ENCODE results near the gene SLC7A10. TPM values are rescaled to one million over a fixed set of nuclear protein-coding genes. Genes with fewer than 3 reads are reported as not detected.

Gene SLC7A10
- total RNA-seq (2022; extraction: Qiagen RNA extraction; ENCODE audit: low read depth): 0.06 to 0.16 TPM (median 0.11 TPM) in 3 of 5 replicates, not detected in the others

GRCh38 chr19:33225458-33225926 lies at the start of gene SLC7A10:
Gene SLC7A10, minus strand, starts transcription at chr19:33225850. Its CDS starts 147 bp downstream, at chr19:33225703.

GRCh38 chr19:33193865-33194362 lies 31.7 kb downstream of the SLC7A10 start, which contains the start of gene LRP3:
Gene LRP3, plus strand, starts transcription at chr19:33194330. Its CDS starts 456 bp downstream, at chr19:33194786.

Other genes with a start within 250 kb of the SLC7A10 start
- gene RHPN2, start 161.0 kb downstream of the SLC7A10 start, total RNA-seq (2022; extraction: Qiagen RNA extraction; ENCODE audit: low read depth): 49.0 to 70.8 TPM (median 60.2 TPM) in 5 replicates
- gene GPATCH1, start 144.7 kb downstream of the SLC7A10 start, total RNA-seq (2022; extraction: Qiagen RNA extraction; ENCODE audit: low read depth): 14.5 to 17.2 TPM (median 15.1 TPM) in 5 replicates
- gene WDR88, start 93.7 kb downstream of the SLC7A10 start, total RNA-seq (2022; extraction: Qiagen RNA extraction; ENCODE audit: low read depth): 0.09 to 0.23 TPM (median 0.16 TPM) in 3 of 5 replicates, not detected in the others
- gene LRP3, start 31.5 kb downstream of the SLC7A10 start, total RNA-seq (2022; extraction: Qiagen RNA extraction; ENCODE audit: low read depth): 36.5 to 60.5 TPM (median 53.6 TPM) in 5 replicates
- 5.8 to 8.0 TPM (median 7.6 TPM) in 5 replicates for gene CEBPA, start 76.7 kb upstream of the SLC7A10 start, total RNA-seq (2022; extraction: Qiagen RNA extraction; ENCODE audit: low read depth)
- 36.9 to 43.4 TPM (median 39.0 TPM) in 5 replicates for gene CEBPG, start 147.9 kb upstream of the SLC7A10 start, total RNA-seq (2022; extraction: Qiagen RNA extraction; ENCODE audit: low read depth)

All from A549 treated with DMSO at 1 μM for 4 hours (cell line).